Measurements from ENCODE around the gene TMEM260. TPM values are rescaled to one million over a fixed set of nuclear protein-coding genes. Genes with fewer than 3 reads are reported as not detected.

TMEM260 gene
- total and polyA plus RNA-seq, 10 of the 15 experiments (the other 5 are each of a cell fraction or from before 2014, with no cell fraction given), result 3.2 to 13.6 (median 11.0) TPM

GRCh38 chr14:56635041-56635440 lies 55.4 kb downstream of the TMEM260 start:
- Histone ChIP-seq H3K4me1 (ENCODE audit: control insufficient read depth, insufficient read depth, low read length) (no peaks in the 10 kb centered on the region), H4K20me1 (ENCODE audit: control insufficient read depth, insufficient read depth) (no peaks in the 10 kb centered on the region), H3K27ac (ENCODE audit: control insufficient read depth, insufficient read depth) (no peak overlapping the region), H3K9ac (ENCODE audit: control insufficient read depth, insufficient read depth, low read length) (no peak overlapping the region), H3K27me3 (replicated peaks in 1 of 2; ENCODE audit: control insufficient read depth in 2 of 2, insufficient read depth in 2 of 2, low read length in 1 of 2) (no peaks in the 10 kb centered on the region), H3K36me3 (ENCODE audit: control insufficient read depth in 2 of 2, insufficient read depth in 2 of 2, low read length in 1 of 2) (peaks cover 6 to 29% of the 10 kb centered on the region in 2 experiments), H3K4me2 (ENCODE audit: control insufficient read depth, insufficient read depth) (no peak overlapping the region), H3K79me2 (ENCODE audit: control insufficient read depth, insufficient read depth, low read length) (no peaks in the 10 kb centered on the region), H2AFZ (ENCODE audit: control insufficient read depth, low read depth, low read length) (no peak overlapping the region), H3K9me3 (replicated peaks; ENCODE audit: control insufficient read depth, insufficient read depth, low read length) (no peaks in the 10 kb centered on the region; the same call in 2 of the 3 replicates), H3K4me3 (no peak overlapping the region)
- POLR2A ChIA-PET, result no interaction called here
- BruUV-seq (replicated peaks), result no TSS peak
- ATAC-seq, result no peak
- intact Hi-C loops (cut with micrococcal nuclease; ENCODE audit: unreplicated experiment), result no loop called here
- no peak for DNase-seq (ENCODE audit: low read depth, low spot score)
- in situ Hi-C loops (cut with MboI), result no loop called here
- CTCF ChIA-PET, result no interaction called here
- no peak for TF ChIP-seq MEF2B (IDR thresholded peaks at IDR 0.05; ENCODE audit: partially characterized antibody, poor library complexity, severe bottlenecking)
- no peak for TF ChIP-seq E2F8 (IDR thresholded peaks at IDR 0.05; ENCODE audit: low read depth, partially characterized antibody)
- no peak for TF ChIP-seq POLR2AphosphoS5 (IDR thresholded peaks at IDR 0.05; ENCODE audit: low read length)
- SMC1A ChIA-PET (ENCODE audit: uncharacterized antibody, unreplicated experiment), result no interaction called here
- RAD21 ChIA-PET (ENCODE audit: unreplicated experiment), result no interaction called here
- 100% methylated on average over 2 of the region's 2 CpGs for WGBS (ENCODE audit: insufficient coverage, insufficient replicate concordance, low lambda C conversion rate, missing lambda C conversion rate)
- FAIRE-seq, result no peak

GRCh38 chr14:56647493-56647892 lies 67.9 kb downstream of the TMEM260 start:
- DNase-seq (ENCODE audit: low read depth, low spot score) (no peak), ATAC-seq (no peak), FAIRE-seq (no peak)
- H3K9ac ChIP-seq (ENCODE audit: control insufficient read depth, insufficient read depth, low read length), result no peak overlapping the region
- no peaks in the 10 kb centered on the region for H3K4me1 ChIP-seq (ENCODE audit: control insufficient read depth, insufficient read depth, low read length)
- H3K9me3 ChIP-seq (replicated peaks; ENCODE audit: control insufficient read depth, insufficient read depth, low read length), result no peaks in the 10 kb centered on the region
- H2AFZ ChIP-seq (ENCODE audit: control insufficient read depth, low read depth, low read length), result no peak overlapping the region
- no peaks in the 10 kb centered on the region; the same call in 1 of the 2 replicates for H4K20me1 ChIP-seq (ENCODE audit: control insufficient read depth, insufficient read depth)
- H3K27ac ChIP-seq (ENCODE audit: control insufficient read depth, insufficient read depth), result no peak overlapping the region
- SMC1A ChIA-PET (ENCODE audit: uncharacterized antibody, unreplicated experiment), result no interaction called here
- H3K4me2 ChIP-seq (ENCODE audit: control insufficient read depth, insufficient read depth), result no peak overlapping the region
- POLR2A ChIA-PET, result no interaction called here
- intact Hi-C loops (cut with micrococcal nuclease; ENCODE audit: unreplicated experiment) (no loop called here), in situ Hi-C loops (cut with MboI) (no loop called here)
- RAD21 ChIA-PET (ENCODE audit: unreplicated experiment), result no interaction called here
- H3K36me3 ChIP-seq (ENCODE audit: control insufficient read depth in 2 of 2, insufficient read depth in 2 of 2, low read length in 1 of 2), result peaks cover 0 to 4% of the 10 kb centered on the region in 2 experiments; a peak in 1 of 4 replicates
- no peaks in the 10 kb centered on the region for H3K27me3 ChIP-seq (replicated peaks in 1 of 2; ENCODE audit: control insufficient read depth in 2 of 2, insufficient read depth in 2 of 2, low read length in 1 of 2)
- BruUV-seq (replicated peaks), result no TSS peak
- WGBS (ENCODE audit: insufficient coverage, insufficient replicate concordance, low lambda C conversion rate, missing lambda C conversion rate), result 98% methylated on average over 2 of the region's 2 CpGs
- H3K4me3 ChIP-seq, result no peak overlapping the region
- no peaks in the 10 kb centered on the region for H3K79me2 ChIP-seq (ENCODE audit: control insufficient read depth, insufficient read depth, low read length)
- CTCF ChIA-PET, result interaction anchor here (0.6 kb wide), 1 partner anchor 305 kb away, joined by 3 read pairs; no protein-coding TSS in a partner anchor
- TF ChIP-seq SMAD5 (IDR thresholded peaks at IDR 0.05; ENCODE audit: low read depth) (no peak), NBN (IDR thresholded peaks at IDR 0.05) (no peak), SMAD1 (IDR thresholded peaks at IDR 0.05; ENCODE audit: low read depth, partially characterized antibody) (no peak), HDGF (IDR thresholded peaks at IDR 0.05) (no peak), SREBF2 (IDR thresholded peaks at IDR 0.05; ENCODE audit: low read length) (no peak), POU2F2 (IDR thresholded peaks at IDR 0.05; ENCODE audit: borderline replicate concordance, low read depth, low read length) (no peak), POLR2A (IDR thresholded peaks at IDR 0.05; ENCODE audit: low read depth, low read length) (no peak), KLF5 (IDR thresholded peaks at IDR 0.05; ENCODE audit: partially characterized antibody) (no peak), MEF2A (IDR thresholded peaks at IDR 0.05; ENCODE audit: insufficient read depth, low read depth, low read length) (no peak), MEF2B (IDR thresholded peaks at IDR 0.05; ENCODE audit: partially characterized antibody, poor library complexity, severe bottlenecking) (no peak), EGR1 (IDR thresholded peaks at IDR 0.05; ENCODE audit: borderline replicate concordance in 1 of 2, low read depth in 2 of 2, low read length in 2 of 2) (no peak), SRF (IDR thresholded peaks at IDR 0.05; ENCODE audit: low read depth in 2 of 2, low read length in 2 of 2) (no peak), SP1 (IDR thresholded peaks at IDR 0.05; ENCODE audit: low read depth, low read length) (no peak), E2F4 (IDR thresholded peaks at IDR 0.05; ENCODE audit: low read depth, low read length) (no peak), ZNF274 (IDR thresholded peaks at IDR 0.05; ENCODE audit: insufficient read depth, insufficient read length) (no peak)

Measured in GM12878 (cell line).